HEK293 (cell line): ENCODE data around the gene TRAK2.

Experiments used
- BCL11A ChIP-seq: fragments of 450-650 bp; formaldehyde crosslinking; IDR thresholded peaks from 2 replicates; pipeline ENCODE4 v1.5.1; 2016; ENCODE audit warnings: low read depth, missing biosample characterization, missing genetic modification characterization
- CTCF ChIP-seq: fragments of 450-650 bp; formaldehyde crosslinking; IDR thresholded peaks from 2 replicates; pipeline ENCODE4 v1.5.1; 2016; ENCODE audit warnings: missing biosample characterization, missing genetic modification characterization
- ZNF23 ChIP-seq: fragments of 450-650 bp; formaldehyde crosslinking; IDR thresholded peaks from 2 replicates; pipeline ENCODE4 v1.5.1; 2016; ENCODE audit warnings: missing biosample characterization, missing genetic modification characterization, borderline replicate concordance
- ZNF76 ChIP-seq: fragments of 450-650 bp; formaldehyde crosslinking; IDR thresholded peaks from 2 replicates; pipeline ENCODE4; 2016; ENCODE audit warnings: low read depth, missing biosample characterization, missing genetic modification characterization, borderline replicate concordance
- ZNF768 ChIP-seq: fragments of 450-650 bp; formaldehyde crosslinking; IDR thresholded peaks from 2 replicates; pipeline ENCODE4 v1.5.1; 2018; ENCODE audit warnings: missing biosample characterization, mild to moderate bottlenecking, missing genetic modification characterization
- TF ChIP-seq, protein P1 (sequence below): fragments of 450-650 bp; formaldehyde crosslinking; conservative IDR thresholded peaks from 2 replicates; pipeline ENCODE4 v1.5.1; 2016; ENCODE audit warnings: low read depth, missing biosample characterization, missing genetic modification characterization

DNA sequence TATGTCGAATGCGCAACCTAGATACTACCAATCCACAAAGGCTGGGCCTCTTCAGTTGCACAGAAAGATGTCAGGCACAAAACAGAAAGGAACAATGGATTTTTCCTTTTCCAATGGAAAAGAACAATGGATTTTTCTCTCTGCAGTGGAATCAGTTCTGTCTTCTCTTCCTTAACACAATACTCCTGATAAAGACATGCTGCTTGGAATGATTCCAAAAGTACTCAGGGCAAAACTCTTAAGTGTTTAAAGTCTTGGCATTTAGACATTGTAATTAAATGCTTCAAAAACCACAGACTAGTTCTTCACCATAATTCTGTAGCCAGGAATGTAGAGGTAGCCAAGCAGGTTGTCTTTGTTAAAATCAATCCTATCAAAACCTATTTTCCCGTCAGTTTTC lies 47.4 kb downstream of the TRAK2 start:
- TF ChIP-seq, protein P1, sequence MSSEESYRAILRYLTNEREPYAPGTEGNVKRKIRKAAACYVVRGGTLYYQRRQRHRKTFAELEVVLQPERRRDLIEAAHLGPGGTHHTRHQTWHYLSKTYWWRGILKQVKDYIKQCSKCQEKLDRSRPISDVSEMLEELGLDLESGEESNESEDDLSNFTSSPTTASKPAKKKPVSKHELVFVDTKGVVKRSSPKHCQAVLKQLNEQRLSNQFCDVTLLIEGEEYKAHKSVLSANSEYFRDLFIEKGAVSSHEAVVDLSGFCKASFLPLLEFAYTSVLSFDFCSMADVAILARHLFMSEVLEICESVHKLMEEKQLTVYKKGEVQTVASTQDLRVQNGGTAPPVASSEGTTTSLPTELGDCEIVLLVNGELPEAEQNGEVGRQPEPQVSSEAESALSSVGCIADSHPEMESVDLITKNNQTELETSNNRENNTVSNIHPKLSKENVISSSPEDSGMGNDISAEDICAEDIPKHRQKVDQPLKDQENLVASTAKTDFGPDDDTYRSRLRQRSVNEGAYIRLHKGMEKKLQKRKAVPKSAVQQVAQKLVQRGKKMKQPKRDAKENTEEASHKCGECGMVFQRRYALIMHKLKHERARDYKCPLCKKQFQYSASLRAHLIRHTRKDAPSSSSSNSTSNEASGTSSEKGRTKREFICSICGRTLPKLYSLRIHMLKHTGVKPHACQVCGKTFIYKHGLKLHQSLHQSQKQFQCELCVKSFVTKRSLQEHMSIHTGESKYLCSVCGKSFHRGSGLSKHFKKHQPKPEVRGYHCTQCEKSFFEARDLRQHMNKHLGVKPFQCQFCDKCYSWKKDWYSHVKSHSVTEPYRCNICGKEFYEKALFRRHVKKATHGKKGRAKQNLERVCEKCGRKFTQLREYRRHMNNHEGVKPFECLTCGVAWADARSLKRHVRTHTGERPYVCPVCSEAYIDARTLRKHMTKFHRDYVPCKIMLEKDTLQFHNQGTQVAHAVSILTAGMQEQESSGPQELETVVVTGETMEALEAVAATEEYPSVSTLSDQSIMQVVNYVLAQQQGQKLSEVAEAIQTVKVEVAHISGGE (tag by site-specific recombination), result no peak
- TF ChIP-seq ZNF76 (tag by site-specific recombination), result no peak
- no peak for TF ChIP-seq ZNF23
- TF ChIP-seq CTCF (tag by site-specific recombination), result no peak
- TF ChIP-seq BCL11A, result no peak
- TF ChIP-seq ZNF768 (tag by site-specific recombination), result no peak
